Sigmoid colon (tissue), 4 donors: ENCODE data around the gene RBM26.

Experiments
- CTCF ChIP-seq, 4 experiments: fragments of 450-650 bp in 3 of 4; fragments of 200-600 bp in 1 of 4; IDR thresholded peaks; one replicate each; pipeline ENCODE4 v1.5.1; 2016 to 2019; ENCODE audit warnings: antibody characterized with exemption in 4 of 4, mild to moderate bottlenecking in 3 of 4, moderate library complexity in 2 of 4
- POLR2A ChIP-seq, 2 donors: fragments of 450-650 bp; IDR thresholded peaks; one replicate each; pipeline ENCODE4 v1.6.1; 2016; ENCODE audit warnings: antibody characterized with exemption in 2 of 2, mild to moderate bottlenecking in 2 of 2, moderate library complexity in 2 of 2
- POLR2AphosphoS5 ChIP-seq, 4 donors: sonication (generic); formaldehyde crosslinking; IDR thresholded peaks; one replicate each; pipeline ENCODE4 v1.6.1; 2017; ENCODE audit warnings: antibody characterized with exemption in 4 of 4

DNA sequence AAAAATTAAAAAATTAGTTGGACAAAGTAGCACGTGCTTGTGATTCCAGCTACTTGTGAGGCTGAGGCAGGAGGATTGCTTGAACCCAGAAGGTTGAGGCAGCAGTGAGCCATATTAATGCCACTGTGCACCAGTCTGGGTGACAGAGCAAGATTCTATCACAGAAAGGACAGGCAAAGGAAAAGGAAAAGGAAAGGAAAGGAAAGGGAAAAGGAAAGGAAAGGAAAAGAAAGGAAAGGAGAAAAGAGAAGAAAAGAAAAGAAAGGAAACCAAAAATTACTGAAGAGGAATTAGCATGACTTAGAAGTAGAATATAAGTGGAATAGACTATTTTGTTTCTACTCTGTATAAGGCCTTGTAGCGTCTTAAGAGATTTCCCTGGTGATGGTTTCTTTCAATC lies 122.3 kb downstream of the RBM26 start:
- TF ChIP-seq POLR2A (IDR thresholded peaks at IDR 0.05) (no peak), CTCF (IDR thresholded peaks at IDR 0.05) (no peak), POLR2AphosphoS5 (IDR thresholded peaks at IDR 0.05) (no peak)
